Bronchial epithelial cell (primary cell): Measurements from ENCODE around the gene SLC5A11. TPM values are rescaled to one million over a fixed set of nuclear protein-coding genes. Genes with fewer than 3 reads are reported as not detected.

Experiments used
- DNase-seq: peaks from one replicate; pipeline ENCODE4 v3.0.0-alpha.2; 2010; ENCODE audit warnings: low read depth
- FAIRE-seq: peaks from 2 replicates; lab custom pipeline; 2011; peaks lifted over from hg19 to GRCh38; lab: Jason Lieb, UNC
- H3K27me3 ChIP-seq: 2 replicates; pipeline ENCODE4 v1.5.1; 2011; ENCODE audit warnings: low read length; ENCODE audit not compliant: control insufficient read depth, insufficient read depth
- H3K36me3 ChIP-seq: 2 replicates; pipeline ENCODE4 v1.5.1; 2011; ENCODE audit warnings: low read length; ENCODE audit not compliant: control insufficient read depth, insufficient read depth
- H3K4me3 ChIP-seq: 2 replicates; pipeline ENCODE4 v1.5.1; 2011; ENCODE audit warnings: mild to moderate bottlenecking, low read depth, low read length, control low read depth
- total RNA-seq: library from RNA; depleted of rRNA; stranded (reverse); fragments of >200 nt; gene quantifications from 2 replicates; pipeline ENCODE4 v1.2.1, GENCODE V29; 2014
- TF ChIP-seq, protein P1 (sequence below): IDR thresholded peaks from 2 replicates; pipeline ENCODE4 v1.5.1; 2011; ENCODE audit warnings: mild to moderate bottlenecking, moderate library complexity, low read length, control low read depth, inconsistent platforms; ENCODE audit not compliant: insufficient read depth, severe bottlenecking

The SLC5A11 gene
- total RNA-seq, 1 donor from 2014 or later: not detected

DNA sequence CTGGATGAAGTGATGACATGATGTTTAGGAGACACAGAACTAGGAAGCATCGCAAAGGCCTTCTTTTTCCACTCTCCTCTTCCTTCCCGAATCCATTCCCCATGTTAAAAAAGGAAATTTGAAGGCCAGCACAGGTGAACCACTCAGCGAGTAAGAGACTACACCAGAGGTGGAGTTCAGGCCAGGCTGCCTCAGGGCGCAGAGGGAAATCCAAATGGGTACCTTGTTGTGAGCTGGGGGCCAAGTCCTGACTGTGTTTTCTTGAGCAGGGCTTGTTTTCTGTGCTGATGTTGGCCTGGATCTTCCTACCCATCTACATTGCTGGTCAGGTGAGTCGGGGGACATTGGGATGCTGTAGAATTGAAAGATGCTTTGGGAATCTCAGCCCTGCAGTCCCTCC, 26.1 kb downstream of the SLC5A11 start:
- H3K27me3 ChIP-seq: no peaks in the 10 kb centered on the region
- TF ChIP-seq, protein P1, sequence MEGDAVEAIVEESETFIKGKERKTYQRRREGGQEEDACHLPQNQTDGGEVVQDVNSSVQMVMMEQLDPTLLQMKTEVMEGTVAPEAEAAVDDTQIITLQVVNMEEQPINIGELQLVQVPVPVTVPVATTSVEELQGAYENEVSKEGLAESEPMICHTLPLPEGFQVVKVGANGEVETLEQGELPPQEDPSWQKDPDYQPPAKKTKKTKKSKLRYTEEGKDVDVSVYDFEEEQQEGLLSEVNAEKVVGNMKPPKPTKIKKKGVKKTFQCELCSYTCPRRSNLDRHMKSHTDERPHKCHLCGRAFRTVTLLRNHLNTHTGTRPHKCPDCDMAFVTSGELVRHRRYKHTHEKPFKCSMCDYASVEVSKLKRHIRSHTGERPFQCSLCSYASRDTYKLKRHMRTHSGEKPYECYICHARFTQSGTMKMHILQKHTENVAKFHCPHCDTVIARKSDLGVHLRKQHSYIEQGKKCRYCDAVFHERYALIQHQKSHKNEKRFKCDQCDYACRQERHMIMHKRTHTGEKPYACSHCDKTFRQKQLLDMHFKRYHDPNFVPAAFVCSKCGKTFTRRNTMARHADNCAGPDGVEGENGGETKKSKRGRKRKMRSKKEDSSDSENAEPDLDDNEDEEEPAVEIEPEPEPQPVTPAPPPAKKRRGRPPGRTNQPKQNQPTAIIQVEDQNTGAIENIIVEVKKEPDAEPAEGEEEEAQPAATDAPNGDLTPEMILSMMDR: no peak
- DNase-seq: no peak
- FAIRE-seq: no peak
- H3K36me3 ChIP-seq: no peaks in the 10 kb centered on the region
- no peak overlapping the region for H3K4me3 ChIP-seq

DNA sequence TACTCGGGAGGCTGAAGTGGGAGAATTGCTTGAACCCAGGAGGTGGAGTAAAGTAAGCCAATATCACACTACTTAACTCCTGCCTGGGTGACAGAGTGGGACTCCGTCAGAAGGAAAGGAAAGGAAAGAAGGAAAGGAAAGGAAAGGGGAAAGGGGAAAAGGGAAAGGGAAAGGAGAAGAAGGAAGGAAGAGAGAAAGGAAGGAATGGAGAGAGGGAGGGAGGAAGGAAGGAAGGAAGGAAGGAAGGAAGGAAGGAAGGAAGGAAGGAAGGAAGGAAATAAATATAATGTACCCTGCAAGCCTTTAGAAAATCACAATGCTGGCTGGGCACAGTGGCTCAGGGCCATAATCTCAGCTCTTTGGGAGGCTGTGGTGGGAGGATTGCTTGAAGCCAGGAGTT, 27.3 kb downstream of the SLC5A11 start:
- Histone ChIP-seq H3K4me3 (no peak overlapping the region), H3K36me3 (no peaks in the 10 kb centered on the region), H3K27me3 (no peaks in the 10 kb centered on the region)
- FAIRE-seq: no peak
- DNase-seq: no peak
- TF ChIP-seq, protein P1: no peak

DNA sequence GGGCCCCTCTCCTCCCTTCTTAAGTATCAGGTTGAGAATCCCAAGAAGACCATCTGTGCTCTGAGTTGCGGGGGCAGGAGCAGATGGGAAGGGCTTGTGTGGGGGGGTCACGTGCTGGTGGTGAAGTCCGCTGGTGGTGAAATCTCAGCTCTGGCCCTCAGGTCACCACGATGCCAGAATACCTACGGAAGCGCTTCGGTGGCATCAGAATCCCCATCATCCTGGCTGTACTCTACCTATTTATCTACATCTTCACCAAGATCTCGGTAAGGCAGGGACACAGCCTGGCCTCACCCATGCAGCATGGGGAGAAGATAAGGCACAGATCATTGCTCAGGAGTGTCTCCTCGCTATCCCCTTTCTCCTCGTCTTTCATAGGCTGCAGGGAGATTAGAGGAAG, 29.7 kb downstream of the SLC5A11 start:
- TF ChIP-seq, protein P1: no peak
- FAIRE-seq (no peak), DNase-seq (no peak)
- H3K27me3 ChIP-seq: no peaks in the 10 kb centered on the region
- no peak overlapping the region for H3K4me3 ChIP-seq
- no peaks in the 10 kb centered on the region for H3K36me3 ChIP-seq

DNA sequence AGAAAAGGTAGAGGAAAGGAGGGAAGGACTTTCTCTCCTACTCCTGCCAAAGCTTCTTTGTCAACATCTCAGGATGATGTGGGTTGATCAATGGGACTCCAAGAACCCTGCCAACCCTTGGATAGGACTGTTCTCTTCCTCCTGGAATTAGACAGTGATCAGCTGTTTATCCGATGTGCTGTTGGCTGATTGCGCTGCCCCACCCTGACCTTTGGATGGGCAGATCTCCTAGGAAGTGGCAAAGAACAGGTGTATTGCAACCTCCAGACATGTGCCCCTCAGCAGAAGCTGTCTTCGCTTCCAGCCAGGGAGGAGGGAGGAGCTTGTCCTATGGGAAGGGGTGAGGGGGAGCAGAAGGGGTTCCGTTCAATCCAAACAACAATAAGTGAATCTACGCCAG, 30.5 kb downstream of the SLC5A11 start:
- TF ChIP-seq, protein P1: no peak
- no peaks in the 10 kb centered on the region for H3K36me3 ChIP-seq
- FAIRE-seq: no peak
- H3K4me3 ChIP-seq: no peak overlapping the region
- no peaks in the 10 kb centered on the region for H3K27me3 ChIP-seq
- no peak for DNase-seq

DNA sequence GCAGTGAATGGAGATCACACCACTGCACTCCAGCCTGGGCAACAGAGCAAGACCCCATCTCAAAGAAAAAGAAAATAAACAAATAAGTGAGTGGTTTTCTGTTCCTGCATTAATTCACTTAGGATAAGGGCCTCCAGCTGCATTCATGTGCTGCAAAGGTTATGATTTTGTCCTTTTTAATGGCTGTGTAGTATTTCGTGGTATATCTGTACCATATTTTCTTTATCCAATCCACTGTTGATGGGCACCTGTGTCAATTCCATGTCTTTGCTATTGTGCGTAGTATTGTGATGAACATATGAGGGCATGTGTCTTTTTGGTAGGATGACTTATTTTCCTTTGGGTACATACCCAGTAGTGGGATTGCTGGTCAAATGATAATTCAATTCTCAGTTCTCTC, 33.9 kb downstream of the SLC5A11 start:
- DNase-seq: no peak
- H3K27me3 ChIP-seq: no peaks in the 10 kb centered on the region
- H3K36me3 ChIP-seq: no peaks in the 10 kb centered on the region
- no peak overlapping the region for H3K4me3 ChIP-seq
- FAIRE-seq: no peak
- TF ChIP-seq, protein P1: no peak

DNA sequence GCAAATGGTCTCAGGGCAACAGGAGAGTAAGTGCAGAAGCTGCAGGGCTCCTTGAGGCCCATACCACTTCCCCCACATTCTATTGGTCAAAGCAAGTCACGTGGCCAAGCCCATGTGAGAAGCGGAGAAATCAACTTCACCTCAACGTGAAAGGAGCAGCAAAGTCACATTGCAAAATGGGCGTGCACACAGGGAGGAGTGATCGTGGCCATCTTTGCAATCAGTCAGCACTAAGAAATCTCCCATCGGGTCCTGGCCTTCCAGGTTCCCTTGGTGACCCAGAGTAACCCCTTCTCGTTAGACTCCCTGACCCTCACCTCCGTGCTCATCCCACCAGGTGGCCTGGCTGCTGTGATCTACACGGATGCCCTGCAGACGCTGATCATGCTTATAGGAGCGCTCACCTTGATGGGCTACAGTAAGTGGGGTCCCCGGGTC, 38.0 kb downstream of the SLC5A11 start:
- TF ChIP-seq, protein P1: no peak
- H3K27me3 ChIP-seq: no peaks in the 10 kb centered on the region
- H3K4me3 ChIP-seq: no peak overlapping the region
- FAIRE-seq (no peak), DNase-seq (no peak)
- H3K36me3 ChIP-seq: no peaks in the 10 kb centered on the region
